Colonic mucosa (tissue), 4 donors: ENCODE measurements around the gene ATF5. TPM values are rescaled to one million over a fixed set of nuclear protein-coding genes. Genes with fewer than 3 reads are reported as not detected.

Source experiments
- DNase-seq: peaks from one replicate; pipeline ENCODE4 v3.0.0-alpha.2; 2020
- H3K27ac ChIP-seq: fragments of 200-600 bp; one replicate; pipeline ENCODE4 v1.8.0; 2021
- H3K27me3 ChIP-seq: fragments of 200-600 bp; one replicate; pipeline ENCODE4 v1.8.0; 2021
- H3K36me3 ChIP-seq: fragments of 200-600 bp; one replicate; pipeline ENCODE4 v1.8.0; 2021
- H3K4me1 ChIP-seq: fragments of 200-600 bp; one replicate; pipeline ENCODE4 v1.8.0; 2021; ENCODE audit warnings: mild to moderate bottlenecking
- H3K4me3 ChIP-seq: fragments of 200-600 bp; one replicate; pipeline ENCODE4 v1.8.0; 2021
- H3K9ac ChIP-seq, 2 donors: one replicate each; pipeline ENCODE4 v1.7.0; 2013; ENCODE audit warnings: control low read depth in 2 of 2, low read depth in 2 of 2, low read length in 2 of 2
- H3K9me3 ChIP-seq: fragments of 200-600 bp; one replicate; pipeline ENCODE4 v1.8.0; 2021
- CTCF ChIP-seq: fragments of 200-600 bp; IDR thresholded peaks from one replicate; pipeline ENCODE4 v1.8.0; 2022; ENCODE audit warnings: antibody characterized with exemption, mild to moderate bottlenecking
- intact Hi-C: fragments of 100-400 bp; cut with DNase I; formaldehyde crosslinking; loops from one replicate; pipeline ENCODE4 v1.14.1; 2022
- total RNA-seq, 2 donors: library from RNA; stranded (reverse); fragmentation: NEBNext Ultra II Directional in 1 of 2; extraction: Animal tissue kit (Norgen Biotek cat#: 25700) in 1 of 2; gene quantifications; one replicate each; pipeline ENCODE4 v1.2.1, GENCODE V29; 2021
- donor health status: healthy.
- donor health status: DM: no; HTN: no; CAD: no.
- donor health status: DM: no; HTN: no; CAD: no.

The ATF5 gene
- total RNA-seq, 2 donors from 2014 or later: 16.7 to 24.7 TPM

- Histone ChIP-seq H3K9ac (no peak overlapping the region), H3K36me3 (no peaks in the 10 kb centered on the region), H3K4me3 (no peak overlapping the region), H3K4me1 (peaks cover 10% of the 10 kb centered on the region), H3K27ac (no peak overlapping the region), H3K9me3 (no peaks in the 10 kb centered on the region), H3K27me3 (no peaks in the 10 kb centered on the region)
- intact Hi-C loops: no loop called here
- no peak for TF ChIP-seq CTCF
- DNase-seq: no peak
Observed at GRCh38 chr19:49950590-49950948, 21.6 kb downstream of the ATF5 start.

DNA sequence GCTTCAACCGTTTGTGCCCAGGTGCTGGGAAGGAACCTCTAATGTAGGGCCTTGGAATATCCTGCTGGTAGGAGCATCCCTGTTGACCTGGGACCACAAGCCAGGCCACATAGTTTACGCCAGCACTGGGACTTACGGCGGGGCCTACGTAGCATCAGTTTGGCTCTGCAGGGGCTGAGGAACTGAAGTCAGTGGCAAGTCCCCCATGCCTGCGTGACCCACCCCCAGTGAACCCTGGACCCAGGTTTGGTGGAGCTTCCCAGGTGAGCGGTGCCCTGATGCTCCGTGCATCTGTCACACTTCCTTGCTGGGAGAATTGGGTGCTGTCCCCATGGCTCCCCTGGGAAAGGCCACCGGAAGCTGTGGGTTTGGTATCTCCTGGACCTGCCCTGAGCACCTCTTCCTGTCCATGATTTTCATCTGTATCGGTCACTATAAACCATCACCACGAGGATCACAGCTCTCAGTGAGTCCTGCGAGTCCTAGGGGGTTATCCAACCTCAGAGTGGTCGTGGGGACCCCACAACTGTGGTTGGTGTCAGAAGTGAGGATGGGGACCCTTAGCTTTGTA lies 22.0 kb downstream of the ATF5 start:
- Histone ChIP-seq H3K27me3 (no peaks in the 10 kb centered on the region), H3K4me3 (no peak overlapping the region), H3K27ac (no peak overlapping the region), H3K4me1 (peaks cover 13% of the 10 kb centered on the region), H3K9ac (no peak overlapping the region), H3K36me3 (no peaks in the 10 kb centered on the region), H3K9me3 (no peaks in the 10 kb centered on the region)
- no peak for DNase-seq
- intact Hi-C loops: no loop called here
- no peak for TF ChIP-seq CTCF

DNA sequence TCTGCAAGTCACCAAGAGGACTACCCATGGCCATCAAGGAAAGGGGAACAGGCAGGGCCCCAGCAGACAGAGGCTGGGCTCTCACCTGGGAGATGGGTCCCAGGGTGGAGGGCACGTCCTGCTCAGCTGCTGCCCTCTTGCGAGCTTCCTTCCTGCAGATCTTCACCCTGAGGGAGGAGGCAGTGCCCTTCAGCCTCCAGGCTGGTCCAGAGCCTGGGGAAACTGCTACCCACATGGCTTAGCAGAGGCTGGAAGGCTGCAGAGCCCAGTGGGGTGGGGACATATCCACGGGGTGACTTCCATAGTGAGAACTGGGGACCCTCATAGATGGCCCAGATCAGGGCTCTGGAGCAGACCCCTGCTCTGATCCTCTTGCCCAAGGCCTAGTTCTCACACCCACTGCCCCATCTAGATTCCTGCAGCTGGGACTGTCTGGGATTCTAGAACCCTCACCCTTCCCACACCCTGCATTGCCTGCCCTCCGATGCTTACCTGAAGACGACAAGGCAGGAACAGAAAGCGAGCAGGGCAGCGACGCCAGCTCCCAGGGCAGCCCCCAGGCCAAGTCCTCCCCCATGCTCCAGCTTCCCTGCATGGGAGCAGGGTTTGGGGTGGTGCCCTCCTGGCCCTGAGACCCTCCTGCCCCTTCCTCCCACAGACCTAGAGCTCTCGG lies 22.9 kb downstream of the ATF5 start:
- H3K4me1 ChIP-seq: peaks cover 18% of the 10 kb centered on the region
- no peak overlapping the region for H3K27ac ChIP-seq
- H3K4me3 ChIP-seq: no peak overlapping the region
- H3K9me3 ChIP-seq: no peaks in the 10 kb centered on the region
- DNase-seq: no peak
- no peaks in the 10 kb centered on the region for H3K27me3 ChIP-seq
- intact Hi-C loops: no loop called here
- no peak for TF ChIP-seq CTCF
- H3K9ac ChIP-seq: no peak overlapping the region
- no peaks in the 10 kb centered on the region for H3K36me3 ChIP-seq

GRCh38 chr19:49952479-49952836 lies 23.5 kb downstream of the ATF5 start:
- DNase-seq: no peak
- no peak overlapping the region for H3K9ac ChIP-seq
- no peak overlapping the region for H3K4me3 ChIP-seq
- no peaks in the 10 kb centered on the region for H3K9me3 ChIP-seq
- H3K27me3 ChIP-seq: no peaks in the 10 kb centered on the region
- no peaks in the 10 kb centered on the region for H3K36me3 ChIP-seq
- TF ChIP-seq CTCF: no peak
- H3K27ac ChIP-seq: no peak overlapping the region
- peaks cover 18% of the 10 kb centered on the region for H3K4me1 ChIP-seq
- intact Hi-C loops: no loop called here

- no peak for TF ChIP-seq CTCF
- Histone ChIP-seq H3K27ac (no peak overlapping the region), H3K9ac (no peak overlapping the region), H3K9me3 (no peaks in the 10 kb centered on the region), H3K4me1 (peaks cover 18% of the 10 kb centered on the region), H3K27me3 (no peaks in the 10 kb centered on the region), H3K36me3 (no peaks in the 10 kb centered on the region), H3K4me3 (no peak overlapping the region)
- intact Hi-C loops: no loop called here
- no peak for DNase-seq
Observed at GRCh38 chr19:49952906-49953305, 23.9 kb downstream of the ATF5 start.
